GM21717 (cell line): ENCODE results near the gene ADAP1.

ENCODE experiments used
- ATAC-seq: cut with Tn5 transposase; IDR thresholded peaks from one replicate; pipeline ENCODE4 v1.9.1; 2021; ENCODE audit warnings: mild to moderate bottlenecking, moderate library complexity; ENCODE audit not compliant: unreplicated experiment

The ADAP1 gene

DNA sequence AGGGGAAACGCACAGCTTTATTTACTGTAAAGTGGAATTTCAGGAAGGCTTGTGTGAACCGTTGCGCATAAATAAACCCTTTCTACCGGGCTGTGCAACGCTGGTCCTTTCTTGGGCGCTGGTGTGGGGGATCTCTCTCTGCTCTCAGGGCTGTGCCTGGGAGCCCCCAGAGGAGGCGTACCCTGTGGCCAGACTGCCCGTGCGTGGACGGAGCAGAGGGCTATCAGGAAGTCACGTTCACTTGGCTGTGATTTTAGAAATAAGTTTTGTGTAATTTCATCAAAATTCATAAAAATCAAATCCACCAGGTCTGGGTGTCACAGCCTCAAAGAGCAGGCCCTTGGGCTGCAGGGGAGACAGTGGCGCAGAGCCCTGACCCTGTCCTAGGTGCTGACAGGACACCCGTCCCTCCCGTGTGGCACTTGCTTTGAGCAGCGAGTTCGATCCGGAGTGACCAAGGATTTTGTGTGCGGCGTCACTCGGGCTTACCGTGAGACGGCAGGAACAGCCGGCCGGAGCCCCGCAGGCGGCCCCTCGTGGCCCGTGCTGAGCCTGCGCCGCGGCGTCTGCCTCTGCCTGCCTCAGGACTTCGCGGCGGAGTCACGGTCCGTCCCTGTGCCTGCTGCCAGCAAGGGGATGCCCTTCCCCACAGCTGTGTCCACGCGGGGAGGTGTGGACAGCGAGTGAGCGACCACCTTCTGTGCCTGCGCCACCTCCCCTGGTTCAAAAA is 58.0 kb downstream of the ADAP1 start:
- ATAC-seq: no peak

DNA sequence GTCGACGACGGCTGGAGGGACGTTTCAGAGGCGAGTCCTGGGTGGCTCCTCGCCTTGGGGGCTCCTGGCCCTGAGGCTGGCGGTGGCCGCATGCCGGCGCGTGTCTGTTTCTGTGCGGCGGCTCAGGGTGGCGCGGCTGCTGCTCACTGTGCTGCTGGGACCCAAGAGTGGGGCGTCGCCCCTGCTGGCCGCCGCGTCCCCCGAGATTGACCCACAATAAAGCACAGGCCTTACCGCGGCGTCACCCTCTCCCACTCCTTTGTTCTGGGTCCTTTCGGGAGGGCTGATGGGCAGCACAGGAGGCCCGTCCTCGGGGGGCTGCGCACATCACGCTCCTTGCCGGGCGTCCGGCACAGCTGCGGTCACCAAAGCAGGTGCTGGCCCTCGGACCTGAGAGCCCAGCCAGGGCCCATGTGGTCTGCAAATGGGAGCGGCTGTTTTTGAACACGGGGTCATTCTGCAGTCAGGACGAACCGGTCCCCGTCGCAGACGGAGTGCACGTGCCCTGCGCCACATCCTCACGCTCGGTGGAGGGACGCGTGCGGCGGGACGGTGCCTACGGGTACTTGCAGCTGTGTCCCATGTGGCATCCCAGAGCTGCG is 58.9 kb downstream of the ADAP1 start:
- no peak for ATAC-seq

DNA sequence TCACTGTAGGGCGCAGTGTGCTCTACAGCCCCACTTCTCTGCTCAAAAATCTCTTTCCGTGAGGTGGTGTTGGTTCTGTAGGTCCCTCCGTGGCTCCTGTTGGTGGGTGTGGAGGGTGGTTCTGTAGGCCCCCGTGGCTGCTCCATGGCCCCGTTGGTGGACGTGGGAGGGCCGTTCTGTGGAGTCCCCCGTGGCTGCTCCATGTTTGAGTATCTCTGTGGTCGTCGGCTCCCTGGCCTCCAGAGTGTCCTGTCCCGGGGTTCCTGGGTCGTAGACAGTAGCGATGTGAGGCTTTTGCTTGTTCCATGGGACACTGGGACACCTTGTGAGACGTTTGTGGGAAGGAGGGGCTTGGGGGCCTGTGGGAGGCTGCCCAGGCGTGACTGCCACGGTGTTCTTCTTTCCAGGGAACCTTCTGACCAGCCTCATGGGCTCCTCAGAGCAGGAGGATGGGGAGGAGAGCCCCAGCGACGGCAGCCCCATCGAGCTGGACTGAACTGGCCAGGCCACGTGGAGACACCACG is 59.5 kb downstream of the ADAP1 start:
- no peak for ATAC-seq

DNA sequence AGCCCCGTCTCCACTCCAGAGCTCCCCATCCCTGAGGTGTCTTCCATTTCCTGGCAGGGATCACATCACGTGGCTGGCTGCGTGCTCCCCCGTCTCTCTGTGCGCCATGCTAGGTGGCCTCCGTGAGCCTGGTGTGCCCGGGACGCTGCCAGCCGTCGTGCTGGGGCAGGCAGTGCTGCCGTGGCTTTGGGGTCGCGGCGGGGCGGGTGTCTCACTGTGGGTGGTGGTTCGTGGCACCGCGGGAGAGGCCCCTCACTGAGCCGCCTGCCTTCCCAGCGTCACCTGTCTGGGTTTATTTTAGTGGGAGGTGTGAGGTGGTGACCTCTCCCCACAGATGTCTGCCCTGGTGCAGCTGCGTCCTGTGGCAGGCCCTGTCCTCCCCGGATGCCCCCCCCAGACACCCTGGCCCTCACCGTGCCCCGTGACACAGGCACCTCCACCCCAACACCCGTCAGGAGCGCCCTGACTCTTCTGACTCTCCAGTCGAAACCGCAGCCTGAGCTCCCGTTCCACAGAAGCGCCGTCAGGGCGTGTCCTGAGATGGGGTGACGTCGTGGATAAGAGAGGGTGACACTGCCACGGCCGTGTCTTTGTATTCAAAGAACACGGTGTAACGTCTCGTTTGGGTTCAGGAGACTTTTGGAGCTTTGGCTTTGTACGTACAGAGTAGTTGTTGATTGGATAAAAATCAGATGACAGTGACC is 60.2 kb downstream of the ADAP1 start:
- no peak for ATAC-seq

DNA sequence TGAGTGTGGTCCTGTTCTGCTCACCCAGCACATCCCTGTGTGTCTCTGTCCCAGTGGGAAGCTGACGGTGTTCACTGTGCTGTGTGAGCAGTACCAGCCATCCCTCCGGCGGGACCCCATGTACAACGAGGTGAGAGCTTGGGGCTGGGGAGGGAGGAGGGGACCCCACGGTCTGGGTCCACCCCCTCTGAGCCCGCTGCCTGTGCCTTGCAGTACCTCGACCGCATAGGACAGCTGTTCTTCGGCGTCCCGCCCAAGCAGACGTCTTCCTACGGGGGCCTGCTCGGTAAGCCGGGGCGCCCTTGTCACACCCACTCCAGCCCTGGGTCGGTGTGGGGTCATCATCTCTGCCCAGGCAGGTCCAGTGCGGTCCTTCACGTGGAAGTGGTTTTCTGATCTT is 60.8 kb downstream of the ADAP1 start:
- no peak for ATAC-seq

DNA sequence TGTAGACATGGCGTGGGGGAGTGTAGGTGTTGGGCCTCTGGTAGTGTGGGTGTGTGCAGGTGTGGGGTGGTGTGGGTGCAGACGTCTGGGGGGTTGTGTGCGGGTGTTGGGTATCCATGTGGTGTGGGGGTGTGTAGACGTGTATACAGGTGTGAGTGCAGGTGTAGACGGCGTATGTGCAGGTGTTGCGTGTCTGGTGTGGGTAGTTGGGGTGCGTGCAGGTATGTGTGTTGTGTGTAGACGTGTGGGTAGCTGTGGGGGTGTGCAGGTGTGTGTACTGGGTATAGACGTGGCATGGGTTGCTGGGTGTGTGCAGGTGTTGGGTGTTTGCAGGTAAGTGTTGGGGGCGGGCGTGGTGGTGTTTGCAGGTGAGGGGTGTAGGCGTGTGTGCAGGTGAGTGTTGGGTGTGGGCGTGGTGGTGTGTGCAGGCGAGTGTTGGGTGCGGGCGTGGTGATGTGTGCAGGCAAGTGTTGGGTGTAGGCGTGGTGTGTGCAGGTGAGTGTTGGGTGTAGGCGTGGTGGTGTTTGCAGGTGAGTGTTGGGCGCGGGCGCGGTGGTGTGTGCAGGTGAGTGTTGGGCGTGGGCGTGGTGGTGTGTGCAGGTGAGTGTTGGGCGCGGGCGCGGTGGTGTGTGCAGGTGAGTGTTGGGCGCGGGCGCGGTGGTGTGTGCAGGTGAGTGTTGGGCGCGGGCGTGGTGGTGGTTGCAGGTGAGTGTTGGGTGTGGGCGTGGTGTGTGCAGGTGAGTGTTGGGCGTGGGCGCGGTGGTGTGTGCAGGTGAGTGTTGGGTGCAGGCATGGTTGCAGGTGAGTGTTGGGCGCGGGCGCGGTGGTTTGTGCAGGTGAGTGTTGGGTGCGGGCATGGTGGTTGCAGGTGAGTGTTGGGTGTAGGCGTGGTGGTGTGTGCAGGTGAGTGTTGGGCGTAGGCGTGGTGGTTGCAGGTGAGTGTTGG is 61.6 kb downstream of the ADAP1 start:
- ATAC-seq: no peak

DNA sequence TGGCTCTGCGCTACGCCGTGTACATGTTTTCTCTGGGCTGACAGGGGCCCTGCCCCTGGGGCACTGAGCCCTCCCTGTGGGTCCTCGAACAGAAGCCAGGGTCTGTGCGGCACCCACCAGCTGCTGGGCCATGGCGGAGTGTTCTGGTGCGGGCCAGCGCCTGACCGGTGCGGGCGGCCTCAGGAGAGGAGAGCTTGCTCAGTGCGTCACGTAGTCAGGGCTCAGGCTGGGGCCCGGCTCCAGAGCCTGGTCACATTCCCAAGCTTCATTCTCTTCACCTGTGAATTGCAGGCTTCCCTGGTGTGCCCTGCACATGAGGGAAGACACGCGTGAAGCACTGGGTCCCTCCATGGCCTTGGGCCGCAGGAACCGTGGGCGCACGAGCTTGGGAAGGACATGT is 62.7 kb downstream of the ADAP1 start:
- no peak for ATAC-seq

DNA sequence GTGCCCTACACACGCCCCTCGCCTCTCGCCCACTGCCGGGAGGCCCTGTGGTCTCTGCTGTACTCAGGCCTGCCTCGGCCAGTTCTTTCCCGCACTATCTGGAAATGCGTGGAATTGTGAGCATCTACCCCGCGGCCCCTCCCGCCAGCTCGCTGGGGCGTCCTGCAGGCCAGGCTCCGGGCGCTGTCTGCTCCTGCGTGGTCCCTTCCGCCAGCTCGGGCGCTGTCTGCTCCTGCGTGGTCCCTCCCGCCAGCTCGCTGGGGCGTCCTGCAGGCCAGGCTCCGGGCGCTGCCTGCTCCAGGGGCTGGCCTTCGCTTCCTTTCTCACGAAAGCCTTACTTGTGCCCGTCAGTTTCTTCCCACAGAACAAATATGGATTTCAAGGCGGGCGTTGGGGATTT is 63.2 kb downstream of the ADAP1 start:
- ATAC-seq: no peak

DNA sequence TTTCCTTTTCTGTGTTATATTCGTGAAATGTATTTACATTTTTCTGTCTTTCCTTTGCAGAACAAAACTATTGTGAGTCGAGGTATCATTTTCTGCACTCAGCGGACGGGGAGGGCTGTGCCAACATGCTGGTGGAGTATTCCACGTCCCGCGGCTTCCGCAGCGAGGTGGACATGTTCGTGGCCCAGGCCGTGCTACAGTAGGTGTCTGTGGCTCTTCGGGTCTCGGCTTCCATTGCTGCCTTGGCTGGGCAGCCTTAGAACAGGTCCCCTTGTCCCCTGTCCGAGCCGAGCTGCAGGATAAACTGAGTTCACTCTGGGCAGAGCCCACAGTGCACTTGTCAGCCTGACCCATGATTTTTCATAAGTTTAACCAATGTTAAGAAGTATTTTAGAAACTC is 63.6 kb downstream of the ADAP1 start:
- ATAC-seq: no peak

DNA sequence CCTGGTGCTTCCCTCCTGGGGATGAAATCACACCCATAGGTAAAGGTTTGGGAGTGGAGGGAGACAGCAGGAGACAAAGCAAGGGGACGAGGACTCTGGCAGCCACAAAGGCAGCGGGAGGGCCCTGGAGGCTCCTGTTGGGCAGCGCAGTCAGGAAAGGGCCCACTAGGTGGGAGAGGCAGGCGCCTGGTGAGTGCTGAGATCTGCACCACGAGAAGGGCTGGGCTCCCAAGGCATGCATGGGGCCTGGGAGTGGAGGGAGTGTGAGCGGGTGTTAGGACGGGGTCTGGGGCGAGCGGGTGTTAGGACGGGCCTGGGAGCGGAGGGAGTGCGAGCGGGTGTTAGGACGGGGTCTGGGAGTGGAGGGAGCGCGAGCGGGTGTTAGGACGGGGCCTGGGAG is 65.1 kb downstream of the ADAP1 start:
- no peak for ATAC-seq

DNA sequence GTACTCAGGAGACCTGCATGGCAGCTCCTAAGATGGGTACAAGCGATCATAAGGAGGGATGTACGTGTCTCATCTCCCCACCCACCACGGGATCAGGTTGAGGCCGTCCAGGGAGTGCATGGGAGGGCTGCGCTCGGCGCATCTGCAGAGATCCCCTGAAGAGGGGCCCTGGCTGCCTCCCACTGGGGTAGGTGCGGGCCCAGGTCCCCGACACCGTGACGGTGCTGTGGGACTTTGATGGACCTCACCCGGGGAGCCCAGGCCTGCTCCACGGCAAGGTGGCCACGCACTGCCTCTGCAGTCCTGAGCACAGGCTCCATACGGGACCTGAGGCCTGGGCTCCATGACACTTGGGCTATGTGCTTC is 65.5 kb downstream of the ADAP1 start:
- ATAC-seq: no peak

DNA sequence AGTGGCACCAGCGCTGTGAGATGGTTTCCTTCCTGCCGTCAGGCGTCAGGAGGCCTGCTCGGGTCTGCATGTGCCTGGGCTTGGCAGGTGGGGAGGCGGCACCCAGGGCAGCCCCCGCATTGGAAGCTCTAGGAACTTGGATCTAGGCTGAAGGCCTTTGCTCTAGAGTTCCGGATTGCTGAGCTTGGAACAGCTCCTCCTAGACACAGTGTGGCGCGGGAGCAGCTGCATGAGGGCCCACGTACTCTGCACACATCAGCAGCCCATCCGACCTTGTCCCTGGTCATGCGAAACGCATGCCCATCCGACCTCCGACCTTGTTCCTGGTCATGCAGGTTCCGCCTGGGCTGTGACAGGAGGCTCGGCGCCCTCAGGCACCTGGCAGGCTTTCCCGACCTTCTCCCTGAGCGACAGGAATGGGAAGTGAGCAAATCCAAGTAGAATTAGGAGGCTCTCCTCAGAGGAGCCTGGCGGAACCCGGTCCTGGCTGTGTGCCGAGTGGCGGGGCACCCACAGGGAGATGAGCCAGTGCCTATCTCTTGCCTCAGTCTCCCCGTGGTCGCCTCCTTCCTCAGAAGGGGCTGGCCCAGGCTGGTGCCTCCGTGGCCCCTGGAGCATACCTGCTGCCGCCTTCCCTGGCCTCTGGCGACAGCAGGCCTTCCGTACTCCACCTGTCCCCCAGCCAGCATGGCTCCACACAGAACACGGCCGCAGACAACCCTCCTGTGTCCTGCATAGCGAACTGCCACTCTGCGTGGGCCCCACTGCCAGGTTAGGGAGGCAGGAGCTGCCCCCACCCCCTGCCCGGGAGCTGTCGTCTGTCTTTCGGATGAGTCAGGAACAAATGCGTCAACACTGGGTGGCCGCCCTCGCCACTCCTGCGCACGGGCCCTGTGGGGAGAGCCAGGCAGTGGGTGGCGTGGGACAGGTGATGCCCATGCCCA is 66.1 kb downstream of the ADAP1 start:
- no peak for ATAC-seq

DNA sequence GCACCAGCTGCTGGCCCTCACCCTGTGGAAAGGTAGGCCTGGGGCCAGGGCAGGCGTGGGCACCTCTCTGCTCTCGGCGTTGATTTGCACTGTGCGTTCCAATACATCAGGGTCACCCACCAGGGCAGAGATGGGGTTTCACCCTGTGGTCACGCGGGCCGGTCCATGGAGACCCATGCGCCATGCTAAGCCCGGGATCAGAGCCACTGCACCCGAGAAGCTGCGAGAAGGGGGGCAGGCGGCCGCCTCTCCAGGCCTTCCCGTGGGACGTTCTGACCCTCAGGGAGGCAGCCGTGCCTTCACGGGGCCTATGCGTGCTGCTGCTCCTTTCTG is 67.0 kb downstream of the ADAP1 start:
- ATAC-seq: no peak

DNA sequence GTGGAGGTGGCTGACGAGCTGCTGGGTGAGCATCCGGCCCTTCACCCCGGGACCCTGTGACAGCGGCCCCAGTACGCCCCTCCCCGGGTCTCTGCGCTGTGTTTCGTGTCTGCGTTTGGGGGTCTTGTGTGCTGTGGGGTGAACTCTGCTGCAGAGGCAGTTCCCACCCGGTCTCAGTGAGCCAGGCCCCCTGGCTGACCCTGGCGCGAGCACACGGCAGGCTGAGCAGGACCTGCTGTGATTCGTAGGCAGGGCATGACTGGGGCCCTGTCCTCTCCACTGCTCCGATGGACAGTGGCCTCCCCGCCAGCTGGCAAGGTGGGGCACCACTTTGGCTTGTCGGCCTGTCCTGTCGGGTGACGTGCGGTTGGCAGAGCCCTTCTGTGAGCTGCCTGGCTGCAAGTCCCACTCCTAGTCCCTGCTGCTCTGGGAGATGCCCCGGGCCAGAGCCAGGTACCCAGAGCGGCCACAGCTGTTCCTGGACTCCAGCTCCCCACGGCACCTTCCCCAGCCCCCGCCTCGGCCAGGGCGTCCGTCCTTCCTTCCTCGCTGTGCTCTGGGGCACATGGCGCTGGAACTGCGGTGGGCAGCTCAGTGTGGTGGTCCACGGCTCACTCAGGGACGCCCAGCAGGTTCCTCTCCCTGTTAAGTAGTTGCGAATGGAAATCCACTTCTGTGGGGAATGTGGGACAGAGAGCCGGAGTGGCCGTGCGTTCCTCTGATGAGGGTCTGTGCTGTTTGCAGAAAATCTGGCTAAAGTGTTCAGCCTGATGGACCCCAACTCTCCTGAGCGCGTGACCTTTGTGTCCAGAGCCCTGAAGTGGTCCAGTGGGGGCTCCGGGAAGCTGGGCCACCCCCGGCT is 67.6 kb downstream of the ADAP1 start:
- no peak for ATAC-seq

DNA sequence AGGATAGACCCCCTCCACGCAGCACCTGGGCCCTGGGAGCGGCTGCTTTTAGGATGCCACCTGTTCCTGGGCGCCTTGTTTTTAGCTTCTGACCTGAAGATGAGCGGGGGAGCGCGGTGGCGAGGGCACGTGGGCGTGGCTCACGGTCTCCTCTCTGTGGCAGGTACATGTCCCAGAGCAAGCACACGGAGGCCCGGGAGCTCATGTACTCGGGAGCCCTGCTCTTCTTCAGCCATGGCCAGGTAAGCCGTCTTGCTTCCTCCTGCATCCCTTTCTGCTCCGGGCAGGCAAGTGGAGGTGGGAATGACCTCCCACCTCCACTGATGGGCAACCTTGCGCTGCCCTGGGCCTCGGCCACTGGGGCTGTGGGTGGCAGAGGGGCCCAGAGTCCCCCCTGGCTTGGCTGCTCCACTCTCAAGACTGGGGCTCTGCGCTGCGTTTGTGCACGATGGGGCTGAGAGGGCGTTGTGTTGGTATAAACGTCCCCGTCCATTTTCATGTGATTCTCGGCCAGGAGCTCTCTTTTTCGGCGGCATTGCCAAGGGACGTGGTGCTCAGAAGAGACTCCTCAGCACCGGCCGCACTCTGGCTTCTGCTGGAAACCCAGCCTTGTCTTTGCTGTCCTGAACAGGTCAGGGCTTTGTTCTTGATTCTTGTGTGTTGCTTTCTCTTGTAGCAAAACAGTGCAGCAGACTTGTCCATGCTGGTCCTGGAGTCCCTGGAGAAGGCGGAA is 68.4 kb downstream of the ADAP1 start:
- ATAC-seq: no peak

DNA sequence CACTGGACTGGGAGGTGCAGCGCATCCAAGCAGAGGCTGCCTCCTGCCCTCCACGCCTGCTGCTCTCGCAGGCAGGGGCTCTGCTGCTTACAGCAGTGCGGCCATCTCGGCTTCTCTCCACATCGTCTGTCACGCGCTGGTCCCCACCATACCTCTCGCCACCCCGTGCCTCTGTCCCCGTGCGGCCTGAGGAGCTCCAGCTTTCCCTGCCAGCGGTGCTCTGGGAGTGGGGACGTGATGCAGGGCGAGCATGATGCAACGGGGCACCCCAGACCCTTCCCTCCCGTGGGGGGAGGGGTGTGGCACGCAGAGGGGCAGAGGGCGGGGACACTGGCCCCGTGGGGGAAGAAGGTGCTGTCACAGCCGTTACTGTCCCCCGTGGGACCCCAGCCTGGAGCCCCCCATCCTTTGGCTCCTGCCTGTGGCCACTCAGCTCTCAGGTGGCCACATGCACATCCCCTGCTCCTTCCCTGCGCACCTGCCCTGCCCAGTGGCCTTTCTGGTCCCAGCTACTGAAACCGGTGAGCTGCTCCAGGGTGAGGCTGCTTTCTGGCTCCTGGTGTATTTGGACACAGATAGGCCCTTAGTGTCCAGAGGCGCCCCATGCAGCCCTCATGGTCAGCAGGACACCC is 69.1 kb downstream of the ADAP1 start:
- ATAC-seq: no peak

DNA sequence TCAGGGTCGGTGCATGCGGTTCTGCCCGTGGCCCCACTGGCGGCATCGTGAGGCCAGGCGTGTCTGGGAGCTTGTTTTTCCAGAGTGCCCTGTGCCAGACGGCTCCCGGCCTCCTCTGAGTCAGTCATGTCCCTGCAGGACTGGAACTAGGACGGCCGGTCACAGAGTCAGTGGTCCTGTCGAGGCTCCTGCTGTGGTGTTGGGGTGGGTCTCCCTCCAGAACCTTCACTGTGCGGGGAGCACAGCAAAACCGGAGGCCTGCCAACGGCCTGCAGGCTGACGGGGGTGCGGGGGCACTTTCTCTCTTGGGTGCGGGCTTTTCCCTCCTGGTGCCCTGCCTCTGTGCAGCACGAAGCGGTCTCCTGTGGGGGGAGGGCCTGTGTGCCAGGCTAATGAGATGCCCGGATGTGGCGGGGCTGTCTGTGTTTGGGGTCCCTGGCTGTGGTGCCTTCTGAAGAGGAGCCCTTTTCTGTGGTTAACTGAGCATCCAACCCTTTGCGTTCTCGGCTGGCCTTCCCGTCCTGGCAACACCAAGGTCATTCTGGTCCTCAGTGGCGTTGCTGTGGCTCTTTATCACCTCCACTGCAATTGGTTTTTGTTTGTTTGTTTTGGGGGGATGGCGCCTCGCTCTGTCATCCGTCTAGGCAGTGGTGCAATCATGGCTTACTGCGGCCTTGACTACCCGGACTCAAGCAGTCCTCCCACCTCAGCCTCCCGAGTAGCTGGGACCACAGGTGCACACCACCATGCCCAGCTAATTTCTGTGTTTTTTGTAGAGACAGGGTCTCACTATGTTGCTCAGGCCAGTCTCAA is 70.1 kb downstream of the ADAP1 start:
- ATAC-seq: no peak
